Natural killer cell (primary cell): ENCODE data around the gene GSTM5. TPM values are rescaled to one million over a fixed set of nuclear protein-coding genes. Genes with fewer than 3 reads are reported as not detected.
"Not testable (repeated sequence)": the region's sequence is repeated elsewhere in the genome, so short reads cannot be mapped to it uniquely, and the experiment has no call there.

Experiments
- ATAC-seq, 3 donors: fragments of 150-1000 bp in 2 of 3; fragments of 200-7000 bp in 1 of 3; cut with Tn5 transposase; 1 replicate in 1 of 3; 2 replicates in 2 of 3; pipeline ENCODE4 v1.10.0; 2021; ENCODE audit warnings: mild to moderate bottlenecking in 2 of 3, moderate library complexity in 2 of 3
- DNase-seq, 2 donors: peaks; one replicate each; pipeline versions ENCODE4 v3.0.0 to v3.0.0-alpha.2; 2013 to 2021; ENCODE audit warnings: mixed read lengths in 1 of 2
- H3K27ac ChIP-seq: one replicate; pipeline ENCODE4 v1.5.1; 2013; ENCODE audit warnings: mild to moderate bottlenecking, low read length
- H3K27me3 ChIP-seq: one replicate; pipeline ENCODE4 v1.6.1; 2013; ENCODE audit warnings: low read length; ENCODE audit not compliant: control insufficient read depth, insufficient read depth
- H3K36me3 ChIP-seq: one replicate; pipeline ENCODE4 v1.6.1; 2013; ENCODE audit warnings: low read length; ENCODE audit not compliant: control insufficient read depth, insufficient read depth
- H3K4me1 ChIP-seq: one replicate; pipeline ENCODE4 v1.6.1; 2013; ENCODE audit warnings: low read length; ENCODE audit not compliant: control insufficient read depth, insufficient read depth
- H3K4me3 ChIP-seq: one replicate; pipeline ENCODE4 v1.5.1; 2013; ENCODE audit warnings: low read length
- H3K9me3 ChIP-seq: one replicate; pipeline ENCODE4 v1.6.1; 2013; ENCODE audit warnings: low read length; ENCODE audit not compliant: control insufficient read depth, insufficient read depth
- H3K27ac Mint-ChIP-seq, 2 donors: one replicate each; pipeline ENCODE4 v1.8.0; 2022; ENCODE audit warnings: mild to moderate bottlenecking in 2 of 2, mixed read lengths in 2 of 2, moderate library complexity in 1 of 2
- H3K27me3 Mint-ChIP-seq, 2 donors: one replicate each; pipeline ENCODE4 v1.8.0; 2022; ENCODE audit warnings: low read depth in 2 of 2, mixed read lengths in 2 of 2
- H3K36me3 Mint-ChIP-seq: one replicate; pipeline ENCODE4 v1.8.0; 2022; ENCODE audit warnings: mixed read lengths
- H3K4me1 Mint-ChIP-seq, 2 donors: one replicate each; pipeline ENCODE4 v1.8.0; 2022; ENCODE audit warnings: mixed read lengths in 2 of 2
- H3K4me3 Mint-ChIP-seq: one replicate; pipeline ENCODE4 v1.8.0; 2022; ENCODE audit warnings: mild to moderate bottlenecking, moderate library complexity, mixed read lengths
- H3K9me3 Mint-ChIP-seq, 2 donors: one replicate each; pipeline ENCODE4 v1.8.0; 2022; ENCODE audit warnings: mixed read lengths in 2 of 2
- WGBS: methylation state at CpG from one replicate; pipeline ENCODE4 v1.1.7; 2013; ENCODE audit warnings: missing lambda C conversion rate; ENCODE audit not compliant: insufficient coverage; 5-methylcytosine and 5-hydroxymethylcytosine counted together
- intact Hi-C: fragments of 100-400 bp; cut with micrococcal nuclease; formaldehyde crosslinking; loops from one replicate; pipeline ENCODE4 v1.14.2; 2022
- total RNA-seq, 4 donors: library from RNA; stranded (reverse); fragments of 120-200 nt in 1 of 4; gene quantifications; one replicate each; pipeline versions ENCODE4 v1.2.3 to v1.2.4, GENCODE V29; 2013 to 2022
- TF ChIP-seq, protein P1 (sequence below): fragments of 200-600 bp; IDR thresholded peaks from one replicate; pipeline ENCODE4 v1.8.0; 2022; ENCODE audit warnings: antibody characterized with exemption

The GSTM5 gene
- total RNA-seq, 3 donors from 2014 or later (not counting 1 experiment from before 2014, with no cell fraction given) = 0.07 to 0.35 TPM; not detected in 1

DNA sequence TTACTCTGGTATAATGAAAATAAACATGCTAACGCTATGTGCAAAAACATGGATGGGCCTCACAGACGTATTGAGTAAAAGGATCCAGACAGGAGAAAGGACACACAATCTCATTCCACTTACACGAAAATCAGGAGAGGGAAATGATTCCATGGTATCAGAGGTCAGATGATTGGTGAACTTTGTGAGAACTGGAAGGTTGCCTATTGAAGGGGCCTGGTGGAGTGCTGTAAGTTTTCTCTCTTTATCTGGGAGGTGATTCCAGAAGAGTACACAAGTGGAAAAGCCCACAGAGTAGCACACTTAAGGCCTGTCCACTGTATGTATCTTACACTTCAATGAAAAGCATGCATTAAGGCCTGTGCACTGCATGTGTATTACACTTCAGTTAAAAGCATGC lies 34.6 kb upstream of the GSTM5 start:
- ATAC-seq = peak in 1 of 3 donors; percentile 24
- H3K9me3 Mint-ChIP-seq = no peaks in the 10 kb centered on the region
- Histone ChIP-seq H3K9me3 (no peaks in the 10 kb centered on the region), H3K4me1 (no peaks in the 10 kb centered on the region), H3K27me3 (no peaks in the 10 kb centered on the region), H3K36me3 (no peaks in the 10 kb centered on the region), H3K27ac (no peak overlapping the region), H3K4me3 (no peak overlapping the region)
- no peaks in the 10 kb centered on the region for H3K4me1 Mint-ChIP-seq
- no peak overlapping the region for H3K27ac Mint-ChIP-seq
- H3K27me3 Mint-ChIP-seq = no peaks in the 10 kb centered on the region
- DNase-seq = no peak
- no peak overlapping the region for H3K4me3 Mint-ChIP-seq
- intact Hi-C loops = no loop called here
- H3K36me3 Mint-ChIP-seq = no peaks in the 10 kb centered on the region
- TF ChIP-seq, protein P1, sequence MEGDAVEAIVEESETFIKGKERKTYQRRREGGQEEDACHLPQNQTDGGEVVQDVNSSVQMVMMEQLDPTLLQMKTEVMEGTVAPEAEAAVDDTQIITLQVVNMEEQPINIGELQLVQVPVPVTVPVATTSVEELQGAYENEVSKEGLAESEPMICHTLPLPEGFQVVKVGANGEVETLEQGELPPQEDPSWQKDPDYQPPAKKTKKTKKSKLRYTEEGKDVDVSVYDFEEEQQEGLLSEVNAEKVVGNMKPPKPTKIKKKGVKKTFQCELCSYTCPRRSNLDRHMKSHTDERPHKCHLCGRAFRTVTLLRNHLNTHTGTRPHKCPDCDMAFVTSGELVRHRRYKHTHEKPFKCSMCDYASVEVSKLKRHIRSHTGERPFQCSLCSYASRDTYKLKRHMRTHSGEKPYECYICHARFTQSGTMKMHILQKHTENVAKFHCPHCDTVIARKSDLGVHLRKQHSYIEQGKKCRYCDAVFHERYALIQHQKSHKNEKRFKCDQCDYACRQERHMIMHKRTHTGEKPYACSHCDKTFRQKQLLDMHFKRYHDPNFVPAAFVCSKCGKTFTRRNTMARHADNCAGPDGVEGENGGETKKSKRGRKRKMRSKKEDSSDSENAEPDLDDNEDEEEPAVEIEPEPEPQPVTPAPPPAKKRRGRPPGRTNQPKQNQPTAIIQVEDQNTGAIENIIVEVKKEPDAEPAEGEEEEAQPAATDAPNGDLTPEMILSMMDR = no peak
- WGBS = 100% methylated on average over 2 of the region's 3 CpGs

DNA sequence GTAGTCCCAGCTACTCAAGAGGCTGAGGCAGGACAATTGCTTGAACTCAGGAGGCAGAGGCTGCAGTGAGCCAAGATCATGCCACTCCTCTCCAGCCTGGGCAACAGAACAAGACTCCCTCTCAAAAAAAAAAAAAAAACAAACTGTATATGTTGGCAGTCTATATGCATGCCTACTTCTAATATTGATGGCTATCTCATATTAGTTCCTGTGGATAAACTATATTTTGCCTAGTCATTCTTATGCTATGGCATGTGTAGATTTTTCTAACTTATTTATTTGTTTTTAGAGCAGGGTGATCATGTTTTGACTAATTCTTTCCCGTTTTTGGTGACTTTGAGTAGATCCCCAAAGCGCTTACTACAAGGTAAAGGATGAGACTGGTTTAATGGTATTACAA lies 33.4 kb upstream of the GSTM5 start:
- H3K4me3 Mint-ChIP-seq, H3K27ac ChIP-seq, H3K4me3 ChIP-seq, H3K27me3 Mint-ChIP-seq, H3K27ac Mint-ChIP-seq, ATAC-seq, H3K4me1 ChIP-seq, H3K27me3 ChIP-seq, H3K4me1 Mint-ChIP-seq, H3K9me3 Mint-ChIP-seq, H3K36me3 ChIP-seq, H3K36me3 Mint-ChIP-seq, H3K9me3 ChIP-seq, DNase-seq, intact Hi-C loops: not testable (repeated sequence)
- 94% methylated on average over 2 of the region's 2 CpGs for WGBS

DNA sequence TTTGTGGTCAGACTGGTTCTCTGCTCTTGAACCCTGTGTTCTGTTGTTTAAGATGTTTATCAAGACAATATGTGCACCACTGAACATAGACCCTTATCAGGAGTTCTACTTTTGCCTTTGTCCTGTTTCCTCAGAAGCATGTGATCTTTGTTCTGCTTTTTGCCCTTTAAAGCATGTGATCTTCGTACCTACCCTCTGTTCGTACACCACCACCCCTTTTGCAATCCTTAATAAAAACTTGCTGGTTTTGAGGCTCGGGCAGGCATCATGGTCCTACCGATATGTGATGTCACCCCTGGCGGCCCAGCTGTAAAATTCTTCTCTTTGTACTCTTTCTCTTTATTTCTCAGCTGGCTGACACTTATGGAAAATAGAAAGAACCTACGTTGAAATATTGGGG lies 27.3 kb upstream of the GSTM5 start:
- DNase-seq, intact Hi-C loops, H3K36me3 ChIP-seq, H3K9me3 Mint-ChIP-seq, H3K4me3 Mint-ChIP-seq, H3K27ac ChIP-seq, H3K27ac Mint-ChIP-seq, H3K9me3 ChIP-seq, H3K4me3 ChIP-seq, H3K4me1 ChIP-seq, H3K36me3 Mint-ChIP-seq, H3K27me3 Mint-ChIP-seq, H3K27me3 ChIP-seq, ATAC-seq: not testable (repeated sequence)
- no CpG with 5 or more reads among the region's 6 CpGs for WGBS
- peaks cover 0 to 17% of the 10 kb centered on the region in 2 donors for H3K4me1 Mint-ChIP-seq

DNA sequence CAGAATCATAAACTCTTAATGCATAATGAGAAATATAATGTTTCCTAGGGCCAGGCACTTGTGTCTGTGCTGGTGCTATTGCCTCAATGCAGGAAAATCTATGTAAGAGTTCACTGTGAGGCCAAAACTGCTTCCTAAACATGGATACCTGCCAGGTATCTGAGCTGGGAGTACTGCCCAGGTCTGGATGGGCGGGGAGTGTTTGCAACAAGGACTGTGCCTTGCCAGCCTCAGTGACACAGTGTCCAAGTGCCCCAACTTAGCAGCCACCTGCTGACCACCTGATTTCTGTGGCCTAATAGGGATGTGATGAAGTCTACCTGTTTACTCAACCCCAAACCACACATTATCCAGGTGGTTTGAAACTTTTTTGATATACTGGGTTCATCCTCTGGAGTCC lies 26.7 kb upstream of the GSTM5 start:
- H3K9me3 Mint-ChIP-seq, H3K27ac Mint-ChIP-seq, H3K27me3 Mint-ChIP-seq, H3K9me3 ChIP-seq, H3K36me3 ChIP-seq, intact Hi-C loops, H3K4me3 Mint-ChIP-seq, H3K27ac ChIP-seq, DNase-seq, H3K27me3 ChIP-seq, H3K36me3 Mint-ChIP-seq, ATAC-seq, H3K4me1 ChIP-seq, H3K4me3 ChIP-seq: not testable (repeated sequence)
- no CpG with 5 or more reads among the region's 1 CpG for WGBS
- peaks cover 0 to 17% of the 10 kb centered on the region in 2 donors for H3K4me1 Mint-ChIP-seq

DNA sequence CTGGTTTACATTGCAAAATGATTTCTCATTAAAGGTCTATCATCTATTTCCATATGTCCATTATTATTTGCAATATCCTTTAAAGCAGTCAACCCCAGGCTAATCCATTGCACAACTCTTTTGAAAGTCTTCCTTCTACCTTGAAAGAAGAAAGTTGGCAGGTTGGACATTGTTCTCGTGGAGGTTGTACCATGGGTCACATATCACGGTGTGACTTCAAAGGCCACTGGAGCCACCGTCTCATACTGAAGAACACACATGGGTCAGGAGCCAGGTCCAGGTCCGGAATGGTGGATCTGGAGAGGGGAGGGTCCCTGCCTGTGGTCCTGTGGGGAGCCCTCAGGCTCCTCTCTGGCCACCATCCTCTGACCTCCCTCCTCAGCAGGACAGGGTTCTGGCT lies 26.2 kb upstream of the GSTM5 start:
- no CpG with 5 or more reads among the region's 4 CpGs for WGBS
- not testable (repeated sequence) for H3K9me3 Mint-ChIP-seq, H3K27ac Mint-ChIP-seq, H3K27ac ChIP-seq, H3K36me3 Mint-ChIP-seq, H3K27me3 ChIP-seq, H3K4me3 ChIP-seq, H3K4me1 ChIP-seq, H3K9me3 ChIP-seq, H3K36me3 ChIP-seq, DNase-seq, ATAC-seq, H3K4me3 Mint-ChIP-seq, H3K27me3 Mint-ChIP-seq
- intact Hi-C loops = loop anchor here (2.0 kb wide), 1 partner anchor 43 kb away; no protein-coding TSS in a partner anchor
- H3K4me1 Mint-ChIP-seq = peaks cover 0 to 17% of the 10 kb centered on the region in 2 donors

DNA sequence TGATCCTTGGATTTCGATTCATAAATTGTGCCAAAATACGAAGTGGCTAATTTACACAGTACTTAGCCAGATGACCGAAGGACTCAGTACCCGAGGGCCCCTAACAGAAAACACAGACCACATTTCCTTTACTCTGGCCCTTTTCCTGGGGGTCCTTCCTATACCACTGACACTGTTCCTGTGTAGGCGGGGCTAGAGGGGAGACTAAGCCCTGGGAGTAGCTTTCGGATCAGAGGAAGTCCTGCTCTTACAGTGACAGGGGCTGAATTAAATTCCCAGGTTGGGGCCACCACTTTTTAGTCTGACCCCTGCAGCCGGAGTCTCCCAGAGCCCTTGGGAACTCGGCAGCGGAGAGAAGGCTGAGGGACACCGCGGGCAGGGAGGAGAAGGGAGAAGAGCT lies 24.9 kb upstream of the GSTM5 start:
- not testable (repeated sequence) for DNase-seq, H3K9me3 Mint-ChIP-seq, H3K4me1 ChIP-seq, H3K27me3 Mint-ChIP-seq, ATAC-seq, H3K9me3 ChIP-seq, H3K36me3 ChIP-seq, H3K4me3 Mint-ChIP-seq, H3K27ac ChIP-seq, H3K27me3 ChIP-seq, H3K36me3 Mint-ChIP-seq, H3K4me3 ChIP-seq
- WGBS = 76% methylated on average over 4 of the region's 11 CpGs
- Mint-ChIP-seq H3K27ac (peak overlapping the region in 1 of 2 donors; percentile 92), H3K4me1 (peaks cover 0 to 17% of the 10 kb centered on the region in 2 donors)
- intact Hi-C loops = loop anchor here (2.0 kb wide), 1 partner anchor 44 kb away; no protein-coding TSS in a partner anchor
